ENCODE data around the gene UBE2D2. TPM values are rescaled to one million over a fixed set of nuclear protein-coding genes. Genes with fewer than 3 reads are reported as not detected.

UBE2D2 gene
- total RNA-seq, 6 donors from 2014 or later = 61.8 to 106 (median 86.7) TPM

DNA sequence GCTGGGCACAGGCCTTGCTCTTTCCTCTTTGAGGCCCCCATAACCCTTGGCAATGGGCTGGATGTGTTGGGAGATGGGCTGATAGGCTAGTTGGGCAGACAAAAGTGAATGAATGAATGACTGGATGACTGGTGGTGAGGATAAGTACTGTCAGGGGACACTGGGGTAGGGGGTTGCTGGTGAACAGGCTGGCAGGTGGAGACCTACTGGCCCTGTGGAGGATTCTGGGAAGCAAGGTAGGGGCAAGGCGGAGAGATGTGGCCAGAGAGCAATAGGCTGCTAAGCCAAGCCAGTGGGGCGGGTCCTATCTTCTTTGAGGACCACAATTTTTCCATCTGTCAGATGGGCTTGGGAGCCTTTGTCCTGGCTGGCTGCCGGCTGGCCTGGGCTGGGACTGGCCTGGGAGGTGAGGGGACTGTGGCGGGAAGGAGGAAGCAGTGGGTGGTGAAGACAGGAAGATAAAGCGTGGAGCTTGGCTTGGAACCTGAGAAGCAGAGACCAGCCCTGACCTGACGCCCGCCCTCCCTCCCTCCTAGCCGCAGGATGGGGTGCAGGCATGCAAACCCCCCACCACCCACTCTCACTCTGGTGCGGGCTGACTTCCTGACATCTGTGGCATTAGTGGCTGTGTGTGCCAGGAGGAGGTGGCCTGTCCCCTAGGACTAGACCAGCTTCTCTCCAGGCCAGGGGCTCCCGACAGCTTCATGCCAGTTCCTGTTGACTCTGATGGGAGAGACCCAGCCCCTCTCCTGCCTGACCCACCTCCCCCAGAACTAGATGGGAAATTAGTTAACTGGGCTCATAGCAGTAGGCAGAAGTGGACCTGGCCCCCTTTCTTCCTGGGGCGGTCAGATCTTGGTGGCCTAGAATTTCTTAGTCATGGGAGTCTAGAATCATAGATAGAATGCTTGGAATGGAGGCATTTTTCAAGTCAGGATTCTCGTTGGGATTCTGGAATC lies 96.5 kb downstream of the UBE2D2 start:
- Histone ChIP-seq H3K4me1 (peaks cover 89 to 95% (median 94%) of the 10 kb centered on the region in 4 donors), H3K4me3 (no peak overlapping the region), H3K27ac (peak overlapping the region; percentile 85 to 95 (median 89)), H3K27me3 (peaks cover 0 to 7% (median 0%) of the 10 kb centered on the region in 4 donors), H3K9me3 (no peaks in the 10 kb centered on the region), H3K36me3 (no peaks in the 10 kb centered on the region)
- DNase-seq = peak in 1 of 2 donors; percentile 72
- 34 to 45% methylated on average over 8 to 12 of the region's 12 CpGs for WGBS, 2 donors
- ATAC-seq (ENCODE audit: low FRiP score in 2 of 2) = no peak
- no peak for TF ChIP-seq POLR2AphosphoS5 (IDR thresholded peaks at IDR 0.05)
- no peak for TF ChIP-seq POLR2A (IDR thresholded peaks at IDR 0.05)

DNA sequence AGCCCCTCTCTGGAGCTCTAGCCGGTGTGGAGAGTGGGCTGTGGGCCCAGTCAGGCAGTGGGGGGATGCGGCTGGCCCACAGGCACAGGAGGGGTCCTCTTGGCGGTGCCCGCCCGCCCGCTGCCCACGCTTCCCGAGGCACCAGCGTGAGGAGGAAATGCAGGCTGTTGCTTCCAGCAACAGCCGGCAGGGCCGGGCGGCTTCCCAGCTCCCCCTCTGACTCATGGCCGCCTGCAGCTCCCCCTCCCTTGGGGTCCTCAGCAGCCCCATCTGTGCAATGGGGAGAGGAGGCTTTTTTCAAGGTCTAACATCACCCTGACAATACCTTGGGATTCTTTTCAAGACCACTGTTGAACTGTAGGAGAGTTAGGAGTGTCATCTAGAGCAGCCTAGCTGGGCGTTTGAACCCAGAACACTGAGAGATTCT lies 97.4 kb downstream of the UBE2D2 start:
- Histone ChIP-seq H3K27ac (peak overlapping the region; percentile 85 to 95 (median 89)), H3K4me3 (peak overlapping the region in 1 of 4 donors; percentile 39), H3K27me3 (peaks cover 0 to 7% (median 0%) of the 10 kb centered on the region in 4 donors), H3K4me1 (peaks cover 81 to 93% (median 86%) of the 10 kb centered on the region in 4 donors), H3K9me3 (no peaks in the 10 kb centered on the region), H3K36me3 (no peaks in the 10 kb centered on the region)
- no peak for TF ChIP-seq POLR2AphosphoS5 (IDR thresholded peaks at IDR 0.05)
- TF ChIP-seq, protein P1, sequence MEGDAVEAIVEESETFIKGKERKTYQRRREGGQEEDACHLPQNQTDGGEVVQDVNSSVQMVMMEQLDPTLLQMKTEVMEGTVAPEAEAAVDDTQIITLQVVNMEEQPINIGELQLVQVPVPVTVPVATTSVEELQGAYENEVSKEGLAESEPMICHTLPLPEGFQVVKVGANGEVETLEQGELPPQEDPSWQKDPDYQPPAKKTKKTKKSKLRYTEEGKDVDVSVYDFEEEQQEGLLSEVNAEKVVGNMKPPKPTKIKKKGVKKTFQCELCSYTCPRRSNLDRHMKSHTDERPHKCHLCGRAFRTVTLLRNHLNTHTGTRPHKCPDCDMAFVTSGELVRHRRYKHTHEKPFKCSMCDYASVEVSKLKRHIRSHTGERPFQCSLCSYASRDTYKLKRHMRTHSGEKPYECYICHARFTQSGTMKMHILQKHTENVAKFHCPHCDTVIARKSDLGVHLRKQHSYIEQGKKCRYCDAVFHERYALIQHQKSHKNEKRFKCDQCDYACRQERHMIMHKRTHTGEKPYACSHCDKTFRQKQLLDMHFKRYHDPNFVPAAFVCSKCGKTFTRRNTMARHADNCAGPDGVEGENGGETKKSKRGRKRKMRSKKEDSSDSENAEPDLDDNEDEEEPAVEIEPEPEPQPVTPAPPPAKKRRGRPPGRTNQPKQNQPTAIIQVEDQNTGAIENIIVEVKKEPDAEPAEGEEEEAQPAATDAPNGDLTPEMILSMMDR (IDR thresholded peaks at IDR 0.05) = peak in 4 of 6 experiments; percentile 7 to 24 (median 18)
- peak; percentile 53 to 87 for DNase-seq
- peak in 1 of 2 donors; percentile 31 for ATAC-seq (ENCODE audit: low FRiP score in 2 of 2)
- WGBS, 2 donors = 20 to 67% methylated on average over 1 to 14 of the region's 14 CpGs

DNA sequence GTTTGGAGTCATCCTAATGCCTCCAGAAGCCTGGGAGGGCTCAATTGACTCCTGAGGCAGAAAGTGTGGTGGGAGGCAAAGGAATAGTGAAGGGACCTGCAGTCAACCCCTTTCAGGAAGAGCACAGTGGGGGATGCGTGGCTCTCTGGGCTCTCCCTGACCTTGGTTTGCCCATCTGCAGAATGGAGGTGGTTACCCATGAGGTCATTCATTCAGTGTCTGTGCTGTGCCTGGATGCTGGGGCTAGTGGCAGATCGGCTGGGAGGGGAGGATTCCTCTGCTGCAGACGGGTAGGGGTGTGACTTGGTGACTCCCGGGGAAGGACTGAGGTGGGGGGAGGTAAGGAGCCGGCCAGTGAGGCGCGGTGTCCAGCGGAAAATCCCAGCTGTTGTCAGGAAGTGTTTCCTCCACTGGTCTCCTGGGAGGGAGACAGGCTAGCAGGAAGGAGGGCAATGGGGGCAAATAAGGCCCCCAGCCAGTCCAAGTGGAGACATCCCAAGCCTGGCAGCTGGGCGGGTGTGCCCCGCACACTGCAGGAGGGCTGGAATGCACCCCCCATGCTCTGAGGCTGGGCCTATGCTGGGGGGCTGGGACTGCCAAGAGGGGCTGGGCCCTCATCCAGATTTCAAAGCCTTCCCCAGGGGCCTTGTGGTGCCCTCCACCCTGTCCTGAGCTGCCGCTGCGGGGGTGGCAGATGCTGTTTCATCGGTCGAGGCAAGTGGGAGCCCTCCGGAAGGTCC lies 98.0 kb downstream of the UBE2D2 start:
- H3K36me3 ChIP-seq = no peaks in the 10 kb centered on the region

DNA sequence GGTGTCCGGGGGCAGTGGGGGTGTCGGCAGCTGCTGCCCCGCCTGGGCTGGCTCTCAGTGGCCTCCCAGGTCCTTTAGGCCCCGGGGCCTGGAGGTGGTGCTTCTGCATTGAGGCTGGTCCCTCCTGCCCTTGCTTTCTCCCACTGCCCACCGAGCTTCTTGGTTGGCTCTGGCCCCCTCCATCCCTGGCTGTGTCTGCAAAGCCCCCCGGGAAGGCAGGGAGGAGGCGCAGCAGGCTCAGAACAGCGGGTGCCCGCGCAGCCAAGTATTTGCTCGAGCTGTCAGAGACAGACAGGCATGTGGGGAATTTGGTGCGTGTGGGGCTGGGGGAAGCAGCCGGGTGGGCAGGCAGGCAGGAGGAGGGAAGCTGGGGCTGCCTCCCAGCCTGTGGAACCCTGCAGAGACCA lies 98.6 kb downstream of the UBE2D2 start:
- no peak for ATAC-seq (ENCODE audit: low FRiP score in 2 of 2)
- H3K27me3 ChIP-seq = peaks cover 0 to 7% (median 0%) of the 10 kb centered on the region in 4 donors
- H3K36me3 ChIP-seq = no peaks in the 10 kb centered on the region
- WGBS, 2 donors = 18 to 25% methylated on average over 10 to 13 of the region's 13 CpGs
- no peak for DNase-seq
- TF ChIP-seq POLR2A (IDR thresholded peaks at IDR 0.05) (no peak), EP300 (IDR thresholded peaks at IDR 0.05) (no peak), POLR2AphosphoS5 (IDR thresholded peaks at IDR 0.05) (no peak)
- TF ChIP-seq, protein P1 (IDR thresholded peaks at IDR 0.05) = no peak
- peak overlapping the region; percentile 85 to 95 (median 89) for H3K27ac ChIP-seq
- peak overlapping the region in 3 of 4 donors; percentile 20 to 39 (median 21) for H3K4me3 ChIP-seq
- no peaks in the 10 kb centered on the region for H3K9me3 ChIP-seq
- peaks cover 81 to 92% (median 84%) of the 10 kb centered on the region in 4 donors for H3K4me1 ChIP-seq

More for the DNA sequence above, 98.0 kb downstream of the UBE2D2 start:
- H3K27me3 ChIP-seq = peaks cover 0 to 7% (median 0%) of the 10 kb centered on the region in 4 donors
- 25% methylated on average over 5 to 15 of the region's 15 CpGs for WGBS, 2 donors
- no peaks in the 10 kb centered on the region for H3K9me3 ChIP-seq
- TF ChIP-seq, protein P1 (IDR thresholded peaks at IDR 0.05) = no peak
- TF ChIP-seq POLR2AphosphoS5 (IDR thresholded peaks at IDR 0.05) (peak; percentile 46 to 79), EP300 (IDR thresholded peaks at IDR 0.05) (no peak), POLR2A (IDR thresholded peaks at IDR 0.05) (peak in 1 of 4 donors; percentile 29)
- peak; percentile 70 to 75 for DNase-seq
- peaks cover 80 to 93% (median 84%) of the 10 kb centered on the region in 4 donors for H3K4me1 ChIP-seq
- peak overlapping the region in 3 of 4 donors; percentile 20 to 39 (median 21) for H3K4me3 ChIP-seq
- H3K27ac ChIP-seq = peak overlapping the region; percentile 85 to 95 (median 89)
- peak; percentile 0 to 38 for ATAC-seq (ENCODE audit: low FRiP score in 2 of 2)

Data from upper lobe of left lung (tissue), 6 donors.